Measurements from ENCODE around the gene SHD. TPM values are rescaled to one million over a fixed set of nuclear protein-coding genes. Genes with fewer than 3 reads are reported as not detected.
A peak's percentile ranks its signal among the peaks of the same experiment; 100 is the strongest.

SHD gene
- total and polyA plus RNA-seq, 9 of the 15 experiments (the other 6 are each of a cell fraction or from before 2014, with no cell fraction given) = 0.05 to 0.62 (median 0.15) TPM; not detected in 5

GRCh38 chr19:4337906-4338440 lies 58.9 kb downstream of the SHD start (continued):
- TF ChIP-seq HDAC3 (IDR thresholded peaks at IDR 0.05; ENCODE audit: borderline replicate concordance, partially characterized antibody) = no peak
- TF ChIP-seq MBD2 (IDR thresholded peaks at IDR 0.05; ENCODE audit: borderline replicate concordance, low read depth) = peak; percentile 14; the same call in 1 of the 2 replicates
- no peak for TF ChIP-seq RBBP5 (IDR thresholded peaks at IDR 0.05; ENCODE audit: borderline replicate concordance, insufficient read depth, low read length, poor library complexity, severe bottlenecking)
- no peak for TF ChIP-seq RBM34 (IDR thresholded peaks at IDR 0.05; ENCODE audit: borderline replicate concordance, insufficient read depth, low read length)
- no peak for TF ChIP-seq ZNF146 (CRISPR knock-in tag; IDR thresholded peaks at IDR 0.05; ENCODE audit: unreplicated experiment)
- no peak for TF ChIP-seq POLR2B (IDR thresholded peaks at IDR 0.05; ENCODE audit: low read depth, partially characterized antibody)
- TF ChIP-seq MBD1 (CRISPR knock-in tag; IDR thresholded peaks at IDR 0.05) = no peak
- TF ChIP-seq ZNF518B (CRISPR knock-in tag; IDR thresholded peaks at IDR 0.05) = no peak
- no peak for TF ChIP-seq PHTF2 (CRISPR knock-in tag; IDR thresholded peaks at IDR 0.05)
- no peak for TF ChIP-seq RBM15 (IDR thresholded peaks at IDR 0.05; ENCODE audit: insufficient read depth, low read length)
- no peak for TF ChIP-seq ZNF57 (CRISPR knock-in tag; IDR thresholded peaks at IDR 0.05)
- TF ChIP-seq ZBTB43 (CRISPR knock-in tag; IDR thresholded peaks at IDR 0.05) = no peak
- TF ChIP-seq ZBTB34 (CRISPR knock-in tag; IDR thresholded peaks at IDR 0.05) = no peak
- TF ChIP-seq DEAF1 (CRISPR knock-in tag; IDR thresholded peaks at IDR 0.05) = no peak
- 0 out of 2 replicates have a peak, but pooled peaks have one; percentile 30 for TF ChIP-seq ESRRA (IDR thresholded peaks at IDR 0.05; ENCODE audit: borderline replicate concordance, low read depth)
